HG03439 (cell line): ENCODE data around the gene LILRA5.
"Not testable (repeated sequence)": the region's sequence is repeated elsewhere in the genome, so short reads cannot be mapped to it uniquely, and the experiment has no call there.

Experiments
- ATAC-seq: cut with Tn5 transposase; IDR thresholded peaks from one replicate; pipeline ENCODE4 v1.9.1; 2021; ENCODE audit warnings: mild to moderate bottlenecking, moderate library complexity; ENCODE audit not compliant: unreplicated experiment

LILRA5 gene

GRCh38 chr19:54335164-54335563 is 22.2 kb upstream of the LILRA5 start:
- ATAC-seq, result no peak

GRCh38 chr19:54333586-54334298 is 20.8 kb upstream of the LILRA5 start:
- ATAC-seq, result no peak

- ATAC-seq, result no peak
These were observed 19.2 kb upstream of the LILRA5 start for GRCh38 chr19:54332149-54332548.

GRCh38 chr19:54331626-54332025 is 18.7 kb upstream of the LILRA5 start:
- no peak for ATAC-seq

- no peak for ATAC-seq
These were observed 16.7 kb upstream of the LILRA5 start for GRCh38 chr19:54329476-54330165.

- not testable (repeated sequence) for ATAC-seq
These were observed 15.8 kb upstream of the LILRA5 start for GRCh38 chr19:54328781-54329180.

- ATAC-seq, result no peak
These were observed 12.7 kb upstream of the LILRA5 start for GRCh38 chr19:54325631-54326030.

- ATAC-seq, result no peak
These were observed 12.2 kb upstream of the LILRA5 start for GRCh38 chr19:54325194-54325621.

- no peak for ATAC-seq
These were observed 11.1 kb upstream of the LILRA5 start for GRCh38 chr19:54324071-54324470.

GRCh38 chr19:54322934-54323333 is 10.0 kb upstream of the LILRA5 start:
- not testable (repeated sequence) for ATAC-seq

GRCh38 chr19:54322295-54322694 is 9.3 kb upstream of the LILRA5 start:
- ATAC-seq, result not testable (repeated sequence)

- ATAC-seq, result no peak
These were observed 7.1 kb upstream of the LILRA5 start for GRCh38 chr19:54319892-54320670.

GRCh38 chr19:54319049-54319448 is 6.1 kb upstream of the LILRA5 start:
- ATAC-seq, result no peak

- no peak for ATAC-seq
These were observed 4.9 kb upstream of the LILRA5 start for GRCh38 chr19:54317965-54318240.

GRCh38 chr19:54317108-54317964 is 4.4 kb upstream of the LILRA5 start:
- no peak for ATAC-seq

GRCh38 chr19:54316746-54317107 is 3.8 kb upstream of the LILRA5 start:
- ATAC-seq, result no peak

GRCh38 chr19:54315956-54316355 is 3.0 kb upstream of the LILRA5 start:
- no peak for ATAC-seq

- no peak for ATAC-seq
These were observed 955 bp downstream of the LILRA5 start for GRCh38 chr19:54312011-54312410.

- ATAC-seq, result no peak
These were observed 1.5 kb downstream of the LILRA5 start for GRCh38 chr19:54311486-54311885.

- ATAC-seq, result no peak
These were observed 2.4 kb downstream of the LILRA5 start for GRCh38 chr19:54310543-54310942.

- ATAC-seq, result no peak
These were observed 3.2 kb downstream of the LILRA5 start for GRCh38 chr19:54309811-54310210.
